ENCODE measurements around the gene PTPN11. TPM values are rescaled to one million over a fixed set of nuclear protein-coding genes. Genes with fewer than 3 reads are reported as not detected.
A peak's percentile ranks its signal among the peaks of the same experiment; 100 is the strongest.

Gene PTPN11
- total and polyA plus RNA-seq, 2 experiments from 2014 or later, result 87.0 to 94.7 TPM

DNA sequence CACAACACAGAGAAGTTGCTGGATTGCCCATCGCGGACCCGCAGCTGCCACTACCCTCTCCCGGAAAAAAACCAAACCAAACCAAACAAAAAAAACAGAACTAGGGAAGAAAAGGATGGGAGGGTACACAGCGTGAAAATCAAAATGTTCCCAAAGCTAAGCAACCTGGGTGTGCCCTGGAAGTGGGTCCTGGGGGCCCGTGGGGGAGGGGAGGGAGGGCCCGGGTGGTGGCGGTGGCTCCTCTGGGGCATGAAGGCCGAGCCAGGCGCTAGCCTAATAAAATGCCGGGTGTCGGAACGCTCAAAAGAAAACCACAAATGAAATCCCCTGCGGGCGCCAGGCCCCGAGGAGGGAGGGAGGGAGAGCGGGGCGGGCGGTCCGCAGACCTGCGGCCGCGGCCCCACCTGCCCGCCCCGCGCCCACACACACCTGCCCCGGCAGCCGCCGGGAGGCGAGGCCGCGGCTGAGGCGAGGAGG lies 37.3 kb upstream of the PTPN11 start:
- peak overlapping the region; percentile 87 for H2AFZ ChIP-seq
- no peaks in the 10 kb centered on the region; the same call in 1 of the 2 replicates for H3K4me1 ChIP-seq (ENCODE audit: insufficient read depth)
- H3K27me3 ChIP-seq (ENCODE audit: insufficient read depth), result no peaks in the 10 kb centered on the region
- peak overlapping the region; percentile 92 for H3K4me3 ChIP-seq
- Mint-ChIP-seq H3K27me3 (ENCODE audit: insufficient read depth, low read depth, poor library complexity) (peaks cover 6% of the 10 kb centered on the region), H3K36me3 (ENCODE audit: low read depth) (no peaks in the 10 kb centered on the region; the same call in 2 of the 3 replicates), H3K9me3 (no peaks in the 10 kb centered on the region), H3K27ac (peak overlapping the region; percentile 58; the same call in 1 of the 2 replicates), H3K4me3 (peak overlapping the region; percentile 91), H3K4me1 (peaks cover 13% of the 10 kb centered on the region)
- ATAC-seq (peak; percentile 65), DNase-seq (ENCODE audit: low spot score) (no peak)
- H3F3A ChIP-seq (replicated peaks; ENCODE audit: low read depth), result peaks cover 3% of the 10 kb centered on the region; the same call in 1 of the 2 replicates
- no peak for TF ChIP-seq STAT1 (IDR thresholded peaks at IDR 0.05; ENCODE audit: unreplicated experiment)
- no peak for TF ChIP-seq POLR2AphosphoS5 (IDR thresholded peaks at IDR 0.05; ENCODE audit: low read depth)
- TF ChIP-seq JUNB (IDR thresholded peaks at IDR 0.05; ENCODE audit: unreplicated experiment), result no peak
- no peak for TF ChIP-seq EZH2 (IDR thresholded peaks at IDR 0.05; ENCODE audit: low read depth, unreplicated experiment)
- TF ChIP-seq, protein P1, sequence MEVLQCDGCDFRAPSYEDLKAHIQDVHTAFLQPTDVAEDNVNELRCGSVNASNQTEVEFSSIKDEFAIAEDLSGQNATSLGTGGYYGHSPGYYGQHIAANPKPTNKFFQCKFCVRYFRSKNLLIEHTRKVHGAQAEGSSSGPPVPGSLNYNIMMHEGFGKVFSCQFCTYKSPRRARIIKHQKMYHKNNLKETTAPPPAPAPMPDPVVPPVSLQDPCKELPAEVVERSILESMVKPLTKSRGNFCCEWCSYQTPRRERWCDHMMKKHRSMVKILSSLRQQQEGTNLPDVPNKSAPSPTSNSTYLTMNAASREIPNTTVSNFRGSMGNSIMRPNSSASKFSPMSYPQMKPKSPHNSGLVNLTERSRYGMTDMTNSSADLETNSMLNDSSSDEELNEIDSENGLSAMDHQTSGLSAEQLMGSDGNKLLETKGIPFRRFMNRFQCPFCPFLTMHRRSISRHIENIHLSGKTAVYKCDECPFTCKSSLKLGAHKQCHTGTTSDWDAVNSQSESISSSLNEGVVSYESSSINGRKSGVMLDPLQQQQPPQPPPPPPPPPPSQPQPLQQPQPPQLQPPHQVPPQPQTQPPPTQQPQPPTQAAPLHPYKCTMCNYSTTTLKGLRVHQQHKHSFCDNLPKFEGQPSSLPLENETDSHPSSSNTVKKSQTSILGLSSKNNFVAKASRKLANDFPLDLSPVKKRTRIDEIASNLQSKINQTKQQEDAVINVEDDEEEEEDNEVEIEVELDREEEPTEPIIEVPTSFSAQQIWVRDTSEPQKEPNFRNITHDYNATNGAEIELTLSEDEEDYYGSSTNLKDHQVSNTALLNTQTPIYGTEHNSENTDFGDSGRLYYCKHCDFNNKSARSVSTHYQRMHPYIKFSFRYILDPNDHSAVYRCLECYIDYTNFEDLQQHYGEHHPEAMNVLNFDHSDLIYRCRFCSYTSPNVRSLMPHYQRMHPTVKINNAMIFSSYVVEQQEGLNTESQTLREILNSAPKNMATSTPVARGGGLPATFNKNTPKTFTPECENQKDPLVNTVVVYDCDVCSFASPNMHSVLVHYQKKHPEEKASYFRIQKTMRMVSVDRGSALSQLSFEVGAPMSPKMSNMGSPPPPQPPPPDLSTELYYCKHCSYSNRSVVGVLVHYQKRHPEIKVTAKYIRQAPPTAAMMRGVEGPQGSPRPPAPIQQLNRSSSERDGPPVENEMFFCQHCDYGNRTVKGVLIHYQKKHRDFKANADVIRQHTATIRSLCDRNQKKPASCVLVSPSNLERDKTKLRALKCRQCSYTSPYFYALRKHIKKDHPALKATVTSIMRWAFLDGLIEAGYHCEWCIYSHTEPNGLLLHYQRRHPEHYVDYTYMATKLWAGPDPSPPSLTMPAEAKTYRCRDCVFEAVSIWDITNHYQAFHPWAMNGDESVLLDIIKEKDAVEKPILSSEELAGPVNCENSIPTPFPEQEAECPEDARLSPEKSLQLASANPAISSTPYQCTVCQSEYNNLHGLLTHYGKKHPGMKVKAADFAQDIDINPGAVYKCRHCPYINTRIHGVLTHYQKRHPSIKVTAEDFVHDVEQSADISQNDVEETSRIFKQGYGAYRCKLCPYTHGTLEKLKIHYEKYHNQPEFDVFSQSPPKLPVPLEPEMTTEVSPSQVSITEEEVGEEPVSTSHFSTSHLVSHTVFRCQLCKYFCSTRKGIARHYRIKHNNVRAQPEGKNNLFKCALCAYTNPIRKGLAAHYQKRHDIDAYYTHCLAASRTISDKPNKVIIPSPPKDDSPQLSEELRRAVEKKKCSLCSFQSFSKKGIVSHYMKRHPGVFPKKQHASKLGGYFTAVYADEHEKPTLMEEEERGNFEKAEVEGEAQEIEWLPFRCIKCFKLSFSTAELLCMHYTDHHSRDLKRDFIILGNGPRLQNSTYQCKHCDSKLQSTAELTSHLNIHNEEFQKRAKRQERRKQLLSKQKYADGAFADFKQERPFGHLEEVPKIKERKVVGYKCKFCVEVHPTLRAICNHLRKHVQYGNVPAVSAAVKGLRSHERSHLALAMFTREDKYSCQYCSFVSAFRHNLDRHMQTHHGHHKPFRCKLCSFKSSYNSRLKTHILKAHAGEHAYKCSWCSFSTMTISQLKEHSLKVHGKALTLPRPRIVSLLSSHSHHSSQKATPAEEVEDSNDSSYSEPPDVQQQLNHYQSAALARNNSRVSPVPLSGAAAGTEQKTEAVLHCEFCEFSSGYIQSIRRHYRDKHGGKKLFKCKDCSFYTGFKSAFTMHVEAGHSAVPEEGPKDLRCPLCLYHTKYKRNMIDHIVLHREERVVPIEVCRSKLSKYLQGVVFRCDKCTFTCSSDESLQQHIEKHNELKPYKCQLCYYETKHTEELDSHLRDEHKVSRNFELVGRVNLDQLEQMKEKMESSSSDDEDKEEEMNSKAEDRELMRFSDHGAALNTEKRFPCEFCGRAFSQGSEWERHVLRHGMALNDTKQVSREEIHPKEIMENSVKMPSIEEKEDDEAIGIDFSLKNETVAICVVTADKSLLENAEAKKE (CRISPR knock-in tag; IDR thresholded peaks at IDR 0.05), result no peak
- TF ChIP-seq NANOG (IDR thresholded peaks at IDR 0.05; ENCODE audit: borderline replicate concordance), result no peak
- TF ChIP-seq, protein P2, sequence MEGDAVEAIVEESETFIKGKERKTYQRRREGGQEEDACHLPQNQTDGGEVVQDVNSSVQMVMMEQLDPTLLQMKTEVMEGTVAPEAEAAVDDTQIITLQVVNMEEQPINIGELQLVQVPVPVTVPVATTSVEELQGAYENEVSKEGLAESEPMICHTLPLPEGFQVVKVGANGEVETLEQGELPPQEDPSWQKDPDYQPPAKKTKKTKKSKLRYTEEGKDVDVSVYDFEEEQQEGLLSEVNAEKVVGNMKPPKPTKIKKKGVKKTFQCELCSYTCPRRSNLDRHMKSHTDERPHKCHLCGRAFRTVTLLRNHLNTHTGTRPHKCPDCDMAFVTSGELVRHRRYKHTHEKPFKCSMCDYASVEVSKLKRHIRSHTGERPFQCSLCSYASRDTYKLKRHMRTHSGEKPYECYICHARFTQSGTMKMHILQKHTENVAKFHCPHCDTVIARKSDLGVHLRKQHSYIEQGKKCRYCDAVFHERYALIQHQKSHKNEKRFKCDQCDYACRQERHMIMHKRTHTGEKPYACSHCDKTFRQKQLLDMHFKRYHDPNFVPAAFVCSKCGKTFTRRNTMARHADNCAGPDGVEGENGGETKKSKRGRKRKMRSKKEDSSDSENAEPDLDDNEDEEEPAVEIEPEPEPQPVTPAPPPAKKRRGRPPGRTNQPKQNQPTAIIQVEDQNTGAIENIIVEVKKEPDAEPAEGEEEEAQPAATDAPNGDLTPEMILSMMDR (conservative IDR thresholded peaks at IDR 0.05; ENCODE audit: low read depth in 2 of 2), result no peak
- TF ChIP-seq, protein P3, sequence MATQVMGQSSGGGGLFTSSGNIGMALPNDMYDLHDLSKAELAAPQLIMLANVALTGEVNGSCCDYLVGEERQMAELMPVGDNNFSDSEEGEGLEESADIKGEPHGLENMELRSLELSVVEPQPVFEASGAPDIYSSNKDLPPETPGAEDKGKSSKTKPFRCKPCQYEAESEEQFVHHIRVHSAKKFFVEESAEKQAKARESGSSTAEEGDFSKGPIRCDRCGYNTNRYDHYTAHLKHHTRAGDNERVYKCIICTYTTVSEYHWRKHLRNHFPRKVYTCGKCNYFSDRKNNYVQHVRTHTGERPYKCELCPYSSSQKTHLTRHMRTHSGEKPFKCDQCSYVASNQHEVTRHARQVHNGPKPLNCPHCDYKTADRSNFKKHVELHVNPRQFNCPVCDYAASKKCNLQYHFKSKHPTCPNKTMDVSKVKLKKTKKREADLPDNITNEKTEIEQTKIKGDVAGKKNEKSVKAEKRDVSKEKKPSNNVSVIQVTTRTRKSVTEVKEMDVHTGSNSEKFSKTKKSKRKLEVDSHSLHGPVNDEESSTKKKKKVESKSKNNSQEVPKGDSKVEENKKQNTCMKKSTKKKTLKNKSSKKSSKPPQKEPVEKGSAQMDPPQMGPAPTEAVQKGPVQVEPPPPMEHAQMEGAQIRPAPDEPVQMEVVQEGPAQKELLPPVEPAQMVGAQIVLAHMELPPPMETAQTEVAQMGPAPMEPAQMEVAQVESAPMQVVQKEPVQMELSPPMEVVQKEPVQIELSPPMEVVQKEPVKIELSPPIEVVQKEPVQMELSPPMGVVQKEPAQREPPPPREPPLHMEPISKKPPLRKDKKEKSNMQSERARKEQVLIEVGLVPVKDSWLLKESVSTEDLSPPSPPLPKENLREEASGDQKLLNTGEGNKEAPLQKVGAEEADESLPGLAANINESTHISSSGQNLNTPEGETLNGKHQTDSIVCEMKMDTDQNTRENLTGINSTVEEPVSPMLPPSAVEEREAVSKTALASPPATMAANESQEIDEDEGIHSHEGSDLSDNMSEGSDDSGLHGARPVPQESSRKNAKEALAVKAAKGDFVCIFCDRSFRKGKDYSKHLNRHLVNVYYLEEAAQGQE (IDR thresholded peaks at IDR 0.05; ENCODE audit: unreplicated experiment), result no peak
- no peak for TF ChIP-seq ZNF114 (CRISPR knock-in tag; IDR thresholded peaks at IDR 0.05)
- TF ChIP-seq EZH2phosphoT487 (IDR thresholded peaks at IDR 0.05; ENCODE audit: unreplicated experiment), result no peak
- no peak for TF ChIP-seq ETS1 (IDR thresholded peaks at IDR 0.05)
- no peaks in the 10 kb centered on the region for H3K9me2 ChIP-seq (ENCODE audit: insufficient read depth)
- H3K4me2 ChIP-seq, result peak overlapping the region; percentile 95
- peaks cover 47% of the 10 kb centered on the region for H3K79me2 ChIP-seq (replicated peaks; ENCODE audit: insufficient read depth)
- H3K36me3 ChIP-seq (ENCODE audit: insufficient read depth), result no peaks in the 10 kb centered on the region
- H3K27ac ChIP-seq (ENCODE audit: low read depth), result 0 out of 2 replicates have a peak overlapping the region, but pooled peaks have one; percentile 74
- peaks cover 15% of the 10 kb centered on the region; the same call in 1 of the 2 replicates for H4K20me1 ChIP-seq (replicated peaks; ENCODE audit: insufficient read depth)
